ENCODE data around the gene MICALL1. TPM values are rescaled to one million over a fixed set of nuclear protein-coding genes. Genes with fewer than 3 reads are reported as not detected.
A peak's percentile ranks its signal among the peaks of the same experiment; 100 is the strongest.

MICALL1 gene
- total RNA-seq, 4 donors from 2014 or later: 64.7 to 139 (median 88.4) TPM

DNA sequence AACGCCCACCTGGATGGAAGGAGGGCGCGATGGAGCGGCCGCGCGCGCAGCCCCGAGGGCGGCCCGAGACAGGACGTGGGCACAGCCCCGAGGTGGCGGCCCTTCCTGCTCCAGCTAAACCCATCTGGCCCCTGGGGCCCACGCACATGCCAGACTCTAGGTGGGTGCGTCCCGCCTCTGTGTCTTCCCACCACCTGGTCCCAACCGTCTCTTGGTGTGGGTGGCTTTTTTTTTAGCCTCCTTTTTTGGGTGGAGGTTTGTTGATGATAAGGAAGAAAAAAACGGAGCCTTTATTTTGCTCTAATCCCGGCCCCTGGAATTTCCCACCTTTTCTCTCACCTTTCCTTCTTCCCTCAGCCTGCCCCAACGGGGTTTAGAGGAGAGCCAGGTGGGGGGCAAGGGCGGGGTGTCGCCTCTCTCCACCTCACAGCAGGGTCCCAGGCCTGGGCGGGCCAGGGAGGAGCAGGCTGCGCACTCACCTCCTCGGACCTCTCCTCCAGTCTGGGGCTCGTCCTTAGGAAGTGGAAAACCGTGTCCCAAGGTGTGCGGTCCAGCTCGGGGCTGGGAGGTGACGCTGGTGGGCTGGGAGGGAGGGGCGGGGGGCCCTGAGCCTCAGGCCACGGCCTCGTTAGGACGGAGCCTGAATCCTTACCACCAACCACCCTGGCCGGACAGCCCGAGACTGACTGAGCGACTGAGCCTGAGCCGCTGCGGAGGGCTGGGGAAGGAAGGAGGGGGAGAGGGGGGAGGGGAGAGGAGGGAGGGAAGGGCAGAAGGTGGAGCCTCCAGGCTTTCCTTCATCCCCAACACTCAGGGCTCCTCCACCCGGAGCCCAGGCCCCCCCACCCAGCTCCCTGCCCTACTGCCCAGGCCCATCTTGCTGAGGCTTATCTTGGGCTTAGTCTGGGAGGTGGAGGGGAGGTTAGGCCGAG lies 78.0 kb downstream of the MICALL1 start, which contains the start of gene SOX10:
SOX10 (minus strand) TSS at position 696 of the 932 bp plus-strand sequence. CDS start 771 bp downstream, outside the sequence.
- no peaks in the 10 kb centered on the region for H3K36me3 ChIP-seq
- DNase-seq: no peak
- H3K27me3 ChIP-seq: no peaks in the 10 kb centered on the region
- H3K9me3 ChIP-seq: no peaks in the 10 kb centered on the region
- 60 to 64% methylated on average over 7 to 13 of the region's 42 CpGs for WGBS, 2 donors
- intact Hi-C loops (cut with DNase I): no loop called here
- peak within 1 kb of the TSS in 3 of 4 donors; percentile 8 to 45 (median 23) for H3K4me3 ChIP-seq
- no peaks in the 10 kb centered on the region for H3K4me1 ChIP-seq
- TF ChIP-seq CTCF (IDR thresholded peaks at IDR 0.05) (no peak), POLR2A (IDR thresholded peaks at IDR 0.05) (no peak)
- no peak within 1 kb of the TSS for H3K27ac ChIP-seq

GRCh38 chr22:37985050-37985585 lies 79.0 kb downstream of the MICALL1 start:
- no peaks in the 10 kb centered on the region for H3K27me3 ChIP-seq
- H3K9me3 ChIP-seq: no peaks in the 10 kb centered on the region
- no peak overlapping the region for H3K27ac ChIP-seq
- no peaks in the 10 kb centered on the region for H3K36me3 ChIP-seq
- no peak overlapping the region for H3K4me3 ChIP-seq
- WGBS, 2 donors: 73 to 84% methylated on average over 6 of the region's 9 CpGs
- no peaks in the 10 kb centered on the region for H3K4me1 ChIP-seq
- intact Hi-C loops (cut with DNase I): no loop called here
- TF ChIP-seq CTCF (IDR thresholded peaks at IDR 0.05): no peak
- TF ChIP-seq POLR2A (IDR thresholded peaks at IDR 0.05): no peak
- DNase-seq: no peak

DNA sequence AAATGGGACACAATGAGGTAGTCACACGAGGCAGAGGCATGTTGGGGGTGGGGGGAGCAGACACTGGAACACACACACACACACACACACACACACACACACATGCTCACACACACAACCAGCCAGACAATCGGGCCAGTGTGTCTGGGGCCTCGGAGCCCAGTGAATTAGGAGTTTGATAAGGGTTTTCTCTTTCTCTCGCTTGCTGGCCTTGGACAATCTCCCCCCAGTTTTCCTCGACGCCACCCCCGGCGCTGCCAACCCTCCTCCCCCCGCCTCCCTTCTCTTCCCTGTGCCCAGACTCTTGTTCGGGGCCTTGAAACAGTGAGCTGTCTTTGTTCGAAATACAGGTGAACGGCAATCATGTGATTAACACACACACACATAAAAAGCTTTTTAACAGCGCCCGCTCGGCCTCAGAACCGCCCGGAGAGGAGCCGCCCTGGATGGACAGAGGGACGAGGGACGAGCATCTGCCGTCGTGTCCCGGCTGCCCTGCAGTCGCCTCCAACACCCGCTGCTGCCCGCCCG lies 79.7 kb downstream of the MICALL1 start:
- Histone ChIP-seq H3K4me1 (no peaks in the 10 kb centered on the region), H3K36me3 (no peaks in the 10 kb centered on the region), H3K4me3 (no peak overlapping the region), H3K27ac (peak overlapping the region in 1 of 4 donors; percentile 14), H3K9me3 (no peaks in the 10 kb centered on the region), H3K27me3 (no peaks in the 10 kb centered on the region)
- intact Hi-C loops (cut with DNase I): no loop called here
- TF ChIP-seq CTCF (IDR thresholded peaks at IDR 0.05) (no peak), POLR2A (IDR thresholded peaks at IDR 0.05) (no peak)
- no peak for DNase-seq
- 82 to 89% methylated on average over 14 to 17 of the region's 27 CpGs for WGBS, 2 donors

DNA sequence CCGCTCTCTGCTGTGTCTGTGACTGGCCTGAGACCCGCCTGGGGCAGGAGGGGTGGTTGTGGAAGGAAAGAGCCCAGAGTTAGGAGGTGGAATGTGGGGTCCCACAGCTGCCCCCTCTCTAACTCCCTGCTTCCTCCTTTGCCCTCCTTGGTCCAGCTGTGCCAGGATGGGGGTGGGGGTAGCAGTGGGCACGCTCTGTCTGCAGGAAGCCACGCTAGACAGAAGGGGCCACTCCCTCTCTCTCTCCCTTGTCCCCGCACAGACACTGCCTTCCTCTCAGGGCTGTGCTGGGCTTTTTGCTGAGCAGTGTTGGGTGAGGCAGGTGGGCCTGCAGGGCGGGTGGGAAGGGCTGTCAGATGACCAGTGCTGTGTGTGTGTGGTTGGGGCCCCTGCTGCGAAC lies 80.3 kb downstream of the MICALL1 start:
- Histone ChIP-seq H3K4me3 (peak overlapping the region in 1 of 4 donors; percentile 7), H3K27me3 (no peaks in the 10 kb centered on the region), H3K9me3 (no peaks in the 10 kb centered on the region), H3K4me1 (no peaks in the 10 kb centered on the region), H3K36me3 (no peaks in the 10 kb centered on the region), H3K27ac (peak overlapping the region in 1 of 4 donors; percentile 14)
- intact Hi-C loops (cut with DNase I): no loop called here
- TF ChIP-seq POLR2A (IDR thresholded peaks at IDR 0.05) (no peak), CTCF (IDR thresholded peaks at IDR 0.05) (no peak)
- WGBS, 2 donors: 80 to 89% methylated on average over 3 to 5 of the region's 7 CpGs
- no peak for DNase-seq

All from esophagus squamous epithelium (tissue), 5 donors.